Measurements from ENCODE around the gene PDLIM4.

The PDLIM4 gene

DNA sequence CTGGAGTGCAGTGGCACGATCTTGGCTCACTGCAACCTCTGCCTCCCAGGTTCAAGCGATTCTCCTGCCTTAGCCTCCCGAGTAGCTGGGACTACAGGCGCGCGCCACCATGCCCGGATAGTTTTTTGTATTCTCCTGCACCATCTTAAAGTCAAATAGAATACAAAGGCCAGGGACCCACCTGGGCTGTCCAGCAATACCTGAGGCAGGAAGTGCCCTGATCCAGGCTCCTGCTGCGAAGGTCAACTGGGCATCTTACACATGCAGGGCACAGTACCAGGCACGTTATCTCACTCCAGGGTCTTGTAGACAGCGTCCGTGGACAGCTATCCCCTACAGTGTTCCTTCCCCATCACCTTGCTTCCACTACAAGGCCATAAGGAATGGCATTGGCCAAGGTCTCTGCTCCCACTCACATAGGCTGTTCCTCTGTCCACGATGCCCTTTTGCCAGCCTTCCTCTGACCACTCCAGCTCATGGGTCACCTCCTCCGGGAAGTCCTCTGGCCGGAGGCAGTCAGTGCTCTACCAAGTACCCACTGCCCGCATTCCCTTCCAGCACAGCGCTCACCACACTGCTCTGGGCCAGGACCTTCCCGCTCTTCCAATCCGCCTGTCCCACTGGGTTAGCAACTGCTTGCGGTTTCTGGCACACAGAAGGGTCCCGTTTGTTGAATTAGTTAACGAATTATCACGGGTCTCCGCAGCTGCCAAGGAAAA lies 30.8 kb upstream of the PDLIM4 start:
- peak overlapping the region; percentile 53 for H3K4me3 ChIP-seq (ENCODE audit: low read depth, low read length)

DNA sequence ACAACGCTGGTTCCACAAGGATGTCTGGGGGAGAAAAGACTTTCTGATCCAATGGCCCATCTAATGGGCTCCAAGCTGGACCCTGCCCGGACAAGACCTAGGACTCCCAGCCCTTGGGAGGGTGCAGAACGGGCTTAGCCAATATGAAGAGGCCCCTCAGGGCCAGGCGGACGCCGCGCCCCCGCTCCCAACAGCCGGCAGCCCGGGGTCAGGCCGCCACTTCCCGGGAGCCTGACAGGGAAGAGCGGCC lies 30.3 kb upstream of the PDLIM4 start:
- peak overlapping the region; percentile 53 for H3K4me3 ChIP-seq (ENCODE audit: low read depth, low read length)

DNA sequence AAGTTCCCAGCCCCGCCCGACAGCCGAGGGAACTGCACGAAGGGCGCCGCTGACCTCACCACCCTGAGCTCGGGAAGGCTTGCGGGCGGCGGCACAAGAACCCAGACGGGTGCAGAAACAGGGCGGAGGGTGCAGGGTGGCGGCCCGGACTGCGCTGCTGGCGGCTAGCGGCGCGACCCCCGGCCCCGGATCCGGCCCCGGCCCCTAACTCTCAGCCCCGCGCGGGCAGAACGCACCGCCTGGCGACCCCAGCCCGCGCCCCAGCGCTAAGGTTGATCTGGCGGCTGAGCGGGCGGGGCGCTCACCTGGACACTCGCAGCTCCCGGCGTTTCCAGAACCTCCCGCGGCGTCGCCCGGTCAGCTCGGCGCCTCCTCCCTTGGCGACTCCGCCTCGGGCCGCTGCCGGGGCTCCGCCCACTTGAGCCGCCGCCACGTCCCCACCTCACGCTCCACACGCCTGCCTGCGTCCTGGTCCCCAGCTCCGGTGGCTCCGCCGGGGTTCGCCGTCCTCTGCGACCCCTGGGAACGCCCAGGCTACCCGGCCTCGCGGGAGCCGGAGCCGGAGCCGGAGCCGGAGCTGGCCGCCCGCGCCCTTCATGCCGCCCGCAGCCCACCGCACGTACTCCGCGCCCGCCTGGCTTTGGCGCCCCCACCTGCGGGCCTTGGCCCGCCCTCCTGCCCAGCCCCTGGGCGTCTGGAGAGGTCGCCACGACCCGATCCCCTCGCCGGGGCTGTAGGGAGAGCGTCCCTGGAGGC lies 29.8 kb upstream of the PDLIM4 start, which contains the start of gene P4HA2:
Gene P4HA2 (minus strand): TSS at position 369 of the 756 bp plus-strand sequence. CDS start 9,227 bp downstream, outside the sequence.
- peak within 1 kb of the TSS; percentile 53 for H3K4me3 ChIP-seq (ENCODE audit: low read depth, low read length)

DNA sequence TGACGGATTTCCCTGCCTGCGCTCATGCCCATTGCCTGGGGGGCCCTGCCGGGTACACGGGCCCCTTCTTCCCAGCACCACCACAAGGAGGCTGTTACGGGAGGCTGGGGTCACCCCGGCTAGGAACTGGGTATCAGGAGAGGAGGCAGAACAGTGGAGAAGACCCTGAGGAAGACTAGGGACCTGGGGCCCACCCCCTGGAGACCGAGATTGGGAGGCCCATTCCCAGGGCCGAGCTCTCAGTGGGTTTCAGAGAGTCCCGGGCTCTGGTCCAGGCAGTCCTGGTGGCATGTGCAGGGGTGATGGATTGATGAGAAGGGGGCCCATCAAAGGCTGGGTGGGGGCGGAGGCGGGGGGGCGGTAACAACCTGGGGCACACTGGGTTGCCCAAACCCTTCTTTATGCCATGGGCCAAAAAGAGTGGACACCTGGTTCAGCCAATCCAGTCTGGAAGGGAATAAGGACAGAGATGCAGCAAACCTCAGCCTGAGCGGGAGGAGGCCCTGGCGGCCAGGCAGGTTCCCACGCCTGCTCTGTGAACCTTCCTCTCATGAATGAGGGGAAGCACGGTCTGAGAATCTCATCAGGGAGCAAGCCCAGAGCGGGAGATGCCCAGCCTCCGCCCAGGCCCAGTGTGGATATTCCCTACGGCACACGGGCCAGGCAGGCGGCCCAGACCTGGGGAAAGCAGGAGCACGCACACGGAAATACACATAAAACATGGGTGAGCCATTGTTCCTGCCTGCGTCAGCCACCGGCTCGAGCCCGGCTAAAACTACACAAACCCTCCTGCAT lies 29.1 kb upstream of the PDLIM4 start:
- peak overlapping the region; percentile 53 for H3K4me3 ChIP-seq (ENCODE audit: low read depth, low read length)

DNA sequence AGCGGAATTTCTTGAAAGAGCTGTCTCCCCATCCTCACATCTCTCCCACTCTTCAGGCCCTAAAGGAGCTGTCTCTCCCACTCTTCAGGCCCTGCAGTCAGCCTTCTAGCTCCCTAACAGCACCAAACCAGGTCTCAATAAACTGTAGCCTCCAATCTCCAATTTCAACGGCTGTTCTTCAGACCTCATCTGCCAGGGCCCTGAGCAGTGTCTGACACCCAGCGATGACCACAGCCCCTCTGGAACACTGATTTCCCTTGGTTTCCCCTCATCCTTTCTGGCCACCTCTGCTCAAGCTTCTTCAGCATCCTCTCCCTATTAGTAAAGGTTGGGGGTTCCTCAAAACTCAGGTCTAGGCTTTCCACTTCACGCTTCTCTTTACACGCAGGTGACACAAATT lies 28.3 kb upstream of the PDLIM4 start:
- no peak overlapping the region for H3K4me3 ChIP-seq (ENCODE audit: low read depth, low read length)

DNA sequence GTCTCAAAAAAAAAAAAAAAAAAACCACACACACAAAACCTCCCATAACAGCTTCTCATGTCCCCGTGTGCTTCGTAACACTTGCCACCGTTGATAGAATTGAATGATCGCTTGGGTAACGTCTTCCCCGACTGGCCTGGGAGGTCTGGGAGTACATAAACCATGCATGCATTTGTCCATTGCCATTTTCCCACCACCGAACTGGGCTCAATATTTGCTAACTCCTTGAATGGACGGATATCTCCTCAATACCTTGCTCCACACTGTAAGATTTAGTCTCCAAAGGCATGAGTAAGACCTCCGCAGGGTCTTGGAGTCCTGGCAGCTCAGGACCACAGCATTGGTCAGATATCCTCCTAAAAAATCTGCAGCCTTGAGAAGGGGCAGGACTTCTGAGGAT lies 26.6 kb upstream of the PDLIM4 start:
- no peak overlapping the region for H3K4me3 ChIP-seq (ENCODE audit: low read depth, low read length)

DNA sequence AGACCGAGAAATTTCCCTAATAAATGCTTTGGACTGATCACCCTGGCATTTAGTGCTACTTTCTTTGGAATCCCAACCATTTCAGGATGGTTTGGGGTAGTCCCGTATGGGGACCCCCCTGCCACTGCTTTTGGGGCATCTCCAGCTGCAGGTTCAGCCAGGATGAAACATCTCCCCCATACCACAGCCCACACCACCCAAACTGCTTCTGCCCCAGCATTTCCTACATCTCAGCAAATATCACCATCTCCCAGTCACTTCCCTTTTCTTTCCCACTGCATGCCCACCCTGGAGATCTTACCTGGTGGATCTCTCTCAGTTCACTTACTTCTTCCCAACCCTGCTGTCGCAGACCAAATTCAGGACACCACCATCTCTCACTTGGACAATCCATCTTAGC lies 25.0 kb upstream of the PDLIM4 start:
- no peak overlapping the region for H3K4me3 ChIP-seq (ENCODE audit: low read depth, low read length)

DNA sequence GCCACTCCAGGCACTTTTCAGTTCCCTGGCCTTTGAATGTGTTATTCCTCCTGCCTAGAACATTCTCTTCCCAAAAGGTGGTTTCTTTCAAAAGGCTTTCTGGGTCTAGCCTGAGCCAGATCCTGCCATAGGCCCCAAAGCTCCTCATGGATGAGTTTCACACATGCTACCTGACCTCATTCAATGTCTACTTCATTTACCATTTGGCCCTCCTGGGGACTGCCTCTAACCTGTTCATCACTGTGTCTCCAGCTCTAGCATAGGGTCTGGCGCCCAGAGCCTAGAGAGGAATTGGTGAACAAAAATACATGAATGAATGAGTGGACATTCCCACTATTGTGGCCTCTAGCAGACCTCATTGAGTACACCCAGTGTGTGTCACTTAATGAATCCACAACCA lies 24.4 kb upstream of the PDLIM4 start:
- H3K4me3 ChIP-seq (ENCODE audit: low read depth, low read length) = no peak overlapping the region

DNA sequence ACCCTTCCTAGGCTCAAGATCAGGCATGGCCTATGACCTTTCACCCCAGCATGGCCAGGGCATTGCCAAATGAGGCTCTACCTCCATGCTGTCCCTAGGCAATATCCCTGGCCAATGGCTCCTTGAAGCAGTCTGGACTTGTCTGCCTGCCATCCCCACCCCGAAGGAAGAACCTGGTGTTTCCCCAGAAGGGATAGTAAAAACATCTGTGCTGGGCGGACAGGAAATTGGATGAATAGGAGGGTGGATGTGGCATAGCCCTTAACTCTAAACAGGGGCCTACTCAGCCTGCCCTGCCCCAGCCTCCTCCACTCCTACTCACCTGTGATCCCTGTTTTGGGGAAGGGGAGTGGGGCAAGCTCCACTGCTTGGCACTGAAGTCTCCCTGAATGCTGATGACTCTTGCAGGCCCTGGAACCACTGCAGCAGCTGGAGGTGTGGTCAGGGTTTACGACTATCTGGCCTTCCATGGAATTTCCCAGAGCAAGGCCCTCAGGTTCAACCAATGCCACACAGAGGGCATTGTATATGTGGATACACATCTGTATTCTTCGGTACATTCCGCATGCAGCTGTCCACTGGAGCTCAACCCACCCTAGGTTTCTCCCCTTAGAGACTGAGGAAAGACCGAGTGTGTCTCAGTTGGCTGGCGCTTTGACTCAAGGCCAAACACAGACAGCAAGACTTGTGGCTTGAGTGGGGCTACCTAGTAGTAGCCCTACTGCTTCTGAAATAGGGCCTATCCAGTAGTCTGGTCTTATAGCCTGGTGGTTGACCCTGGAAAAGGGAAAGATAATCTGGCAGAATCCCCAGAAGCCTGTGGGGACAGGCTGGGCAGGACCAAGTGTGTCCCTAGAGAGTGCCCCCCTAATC lies 23.4 kb upstream of the PDLIM4 start:
- no peak overlapping the region for H3K4me3 ChIP-seq (ENCODE audit: low read depth, low read length)

DNA sequence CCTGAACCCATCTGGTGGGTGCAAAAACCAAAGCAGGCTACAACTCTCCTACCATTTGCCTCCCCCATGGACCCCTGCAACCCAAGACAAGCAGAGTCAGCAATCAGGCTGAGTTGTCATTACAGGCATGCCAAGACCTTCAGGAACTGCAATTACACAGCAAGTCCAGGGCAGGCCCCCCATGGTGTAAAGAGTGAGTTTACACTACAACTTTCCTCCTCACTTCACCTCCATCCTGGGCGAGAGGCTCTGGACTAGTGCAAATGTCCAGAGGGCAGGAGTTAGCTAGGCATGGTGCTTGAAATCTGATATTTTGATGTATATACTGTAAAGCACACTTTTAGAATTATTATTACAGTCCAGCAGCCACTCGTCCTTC lies 22.8 kb upstream of the PDLIM4 start:
- no peak overlapping the region for H3K4me3 ChIP-seq (ENCODE audit: low read depth, low read length)

DNA sequence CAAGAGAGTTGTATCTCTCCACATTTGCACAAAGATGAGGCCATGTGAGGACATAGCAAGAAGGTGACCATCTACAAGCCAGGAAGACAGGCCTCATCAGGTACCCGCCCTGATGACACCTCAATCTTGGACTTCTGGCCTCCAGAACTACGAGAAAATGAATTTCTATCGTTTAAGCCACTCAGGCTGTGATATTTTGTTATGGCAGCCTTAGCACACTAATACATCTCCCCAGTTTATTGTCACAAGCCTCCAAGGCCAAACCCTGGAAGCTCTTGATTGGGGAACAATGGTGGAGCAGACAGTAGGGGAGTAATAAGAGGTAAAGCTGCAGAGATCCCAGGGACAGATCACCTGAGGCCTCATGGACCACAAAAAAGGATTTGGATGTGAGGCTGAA lies 22.2 kb upstream of the PDLIM4 start:
- no peak overlapping the region for H3K4me3 ChIP-seq (ENCODE audit: low read depth, low read length)

DNA sequence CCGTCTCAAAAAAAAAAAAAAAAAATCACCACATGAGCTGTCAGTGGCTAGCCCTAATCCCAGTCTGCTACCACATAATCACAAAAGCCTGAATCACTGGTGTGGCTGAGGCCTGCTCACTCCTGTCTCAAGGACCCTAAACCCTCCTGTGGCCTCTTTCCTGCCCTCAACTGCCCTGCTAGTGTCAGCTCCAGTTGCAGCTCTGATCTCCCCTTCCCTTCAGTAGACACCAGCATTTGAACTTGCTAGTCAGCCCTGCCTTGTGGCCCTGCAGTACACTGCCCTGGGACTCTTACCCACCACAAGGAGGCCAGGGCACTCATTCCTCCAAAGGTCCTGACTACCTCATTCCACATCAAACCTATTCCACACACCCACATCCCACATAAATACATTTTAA lies 20.4 kb upstream of the PDLIM4 start:
- no peak overlapping the region for H3K4me3 ChIP-seq (ENCODE audit: low read depth, low read length)

DNA sequence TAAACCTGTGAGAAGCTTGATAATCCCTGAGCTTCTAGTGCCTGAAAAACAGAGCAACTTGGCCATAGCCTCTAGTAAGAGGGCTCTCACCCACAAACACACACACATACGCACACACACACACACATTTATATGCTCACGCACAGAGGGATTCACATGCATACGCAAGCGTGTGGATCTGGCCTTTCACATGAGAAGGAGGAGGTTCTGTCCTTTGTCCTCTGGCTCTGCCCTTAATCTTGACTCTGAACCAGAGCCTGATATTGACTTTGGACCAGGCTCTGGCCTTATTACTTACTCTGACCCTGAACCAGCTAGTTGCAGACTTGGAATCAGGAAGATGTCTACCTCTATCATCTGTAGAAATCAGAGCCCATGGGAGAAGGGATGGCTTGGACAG lies 19.8 kb upstream of the PDLIM4 start:
- H3K4me3 ChIP-seq (ENCODE audit: low read depth, low read length) = no peak overlapping the region

DNA sequence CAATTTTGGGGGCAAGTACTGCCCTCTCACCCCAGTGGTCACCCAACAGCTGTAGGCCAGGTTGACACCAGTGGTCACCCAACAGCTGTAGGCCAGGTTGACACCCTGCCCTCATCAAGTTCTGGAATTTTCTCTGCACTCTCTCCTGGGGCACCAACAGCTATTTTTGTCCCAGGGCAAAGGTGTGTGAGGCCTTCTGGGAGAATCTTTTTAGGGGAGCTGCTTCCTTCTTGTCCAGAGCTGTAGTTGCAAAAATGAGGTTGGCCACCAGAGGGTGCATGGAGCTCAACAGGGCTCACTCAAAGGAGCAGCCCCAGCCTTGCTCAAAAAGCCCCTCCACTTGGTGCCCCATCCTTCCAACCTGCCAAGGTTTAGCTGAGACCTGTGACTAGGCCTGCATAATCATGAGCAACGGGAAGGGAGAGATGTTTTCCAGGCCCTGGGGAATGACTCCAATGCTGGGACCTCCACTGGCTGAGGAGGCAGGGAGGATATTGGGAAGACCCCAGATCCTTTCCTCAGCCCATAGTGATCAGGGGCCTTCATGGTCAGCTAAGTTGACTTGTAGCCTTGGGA lies 19.2 kb upstream of the PDLIM4 start:
- H3K4me3 ChIP-seq (ENCODE audit: low read depth, low read length) = no peak overlapping the region

DNA sequence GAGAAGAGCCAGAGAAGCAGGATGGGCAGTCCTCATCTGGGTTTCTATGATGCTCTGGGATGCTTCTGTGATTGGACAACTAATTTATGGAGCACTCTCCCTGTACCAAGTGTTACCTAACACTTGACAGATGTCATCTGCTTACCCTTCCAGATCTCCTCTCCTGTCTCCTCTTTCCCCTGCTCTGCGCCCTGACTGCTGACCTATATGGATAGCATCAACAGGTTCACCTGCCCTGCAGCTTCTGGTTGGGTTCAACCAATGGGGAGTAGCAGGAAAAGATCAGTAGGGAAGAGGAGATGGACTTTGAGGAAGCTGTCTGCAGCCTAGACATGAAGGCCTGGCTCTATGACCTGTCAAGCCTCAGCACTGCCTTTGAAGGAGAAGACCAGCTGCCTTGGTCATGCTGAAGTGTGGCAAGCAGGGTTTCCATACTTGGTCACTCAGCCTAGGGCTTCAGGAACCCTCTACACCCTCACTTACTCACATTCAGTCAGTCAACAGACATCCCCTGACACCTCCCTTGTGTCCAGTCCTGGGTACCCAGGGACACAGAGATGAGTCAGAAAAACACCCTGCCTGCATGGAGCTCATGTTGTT lies 18.5 kb upstream of the PDLIM4 start:
- H3K4me3 ChIP-seq (ENCODE audit: low read depth, low read length) = no peak overlapping the region

DNA sequence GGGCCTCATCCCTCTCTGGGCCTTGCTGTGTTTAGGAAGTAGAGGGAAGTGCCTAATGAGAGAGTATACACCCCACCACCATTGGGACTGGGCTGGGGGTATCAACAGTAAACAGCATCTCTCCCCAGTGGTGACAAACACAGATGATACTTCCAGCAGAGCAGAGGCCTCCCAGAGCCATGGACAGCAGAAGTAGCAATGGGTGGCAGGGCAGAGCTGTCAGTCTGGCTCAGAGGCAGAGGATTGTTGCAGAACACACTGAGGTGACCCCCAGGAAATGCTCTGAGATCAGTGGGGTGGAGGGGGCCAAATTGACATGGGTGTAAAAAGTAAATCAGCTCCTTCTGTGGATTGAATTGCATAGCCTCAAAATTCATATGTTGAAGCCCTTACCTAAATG lies 17.7 kb upstream of the PDLIM4 start:
- H3K4me3 ChIP-seq (ENCODE audit: low read depth, low read length) = no peak overlapping the region

DNA sequence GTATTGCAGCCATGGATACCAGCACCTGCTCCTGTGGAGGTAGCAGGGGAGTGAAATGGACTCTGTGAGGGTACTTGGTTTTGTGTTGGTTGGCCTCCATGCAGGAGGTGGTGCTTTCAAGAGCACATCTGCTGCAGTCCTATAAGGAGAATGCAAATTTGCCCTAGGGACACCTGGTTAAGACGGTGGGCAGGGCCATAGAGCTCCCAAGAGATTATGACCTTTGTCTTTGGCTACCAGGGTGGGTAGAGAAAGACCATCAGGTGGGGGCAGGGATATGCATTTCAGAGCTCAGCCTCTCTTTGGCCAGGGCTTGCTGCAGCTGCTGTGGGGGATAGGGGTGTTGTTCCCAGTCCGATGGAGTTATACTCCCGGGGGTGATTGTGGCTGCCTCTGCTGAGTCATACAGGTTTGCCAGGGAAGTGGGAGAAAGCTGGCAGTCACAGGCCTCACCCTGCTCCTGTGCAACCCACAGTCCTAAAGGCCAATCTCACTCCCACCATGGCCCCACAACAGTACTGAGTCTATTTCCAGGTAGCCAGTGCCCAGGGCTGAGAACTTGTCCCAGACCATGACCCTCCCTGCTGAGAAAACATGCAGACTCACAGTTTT lies 14.0 kb upstream of the PDLIM4 start:
- H3K4me3 ChIP-seq (ENCODE audit: low read depth, low read length) = no peak overlapping the region

DNA sequence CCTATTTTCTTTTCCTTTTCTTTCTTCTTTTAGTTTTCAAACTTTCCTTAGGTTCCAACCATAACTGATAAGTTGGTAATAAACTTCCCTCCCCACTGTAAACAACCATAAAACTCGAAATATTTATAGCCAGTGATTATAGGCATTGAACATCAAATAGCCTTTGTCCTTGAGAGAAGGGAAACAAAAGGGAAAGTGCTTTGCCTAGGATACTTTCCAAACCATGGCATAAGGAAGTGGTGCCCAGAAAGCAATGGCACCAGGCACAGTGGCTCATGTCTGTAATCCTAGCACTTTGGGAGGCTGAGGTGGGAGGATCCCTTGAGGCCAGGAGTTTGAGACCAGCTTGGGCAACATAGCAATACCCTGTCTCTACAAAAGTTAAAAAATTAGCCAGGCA lies 11.9 kb upstream of the PDLIM4 start:
- H3K4me3 ChIP-seq (ENCODE audit: low read depth, low read length) = no peak overlapping the region

DNA sequence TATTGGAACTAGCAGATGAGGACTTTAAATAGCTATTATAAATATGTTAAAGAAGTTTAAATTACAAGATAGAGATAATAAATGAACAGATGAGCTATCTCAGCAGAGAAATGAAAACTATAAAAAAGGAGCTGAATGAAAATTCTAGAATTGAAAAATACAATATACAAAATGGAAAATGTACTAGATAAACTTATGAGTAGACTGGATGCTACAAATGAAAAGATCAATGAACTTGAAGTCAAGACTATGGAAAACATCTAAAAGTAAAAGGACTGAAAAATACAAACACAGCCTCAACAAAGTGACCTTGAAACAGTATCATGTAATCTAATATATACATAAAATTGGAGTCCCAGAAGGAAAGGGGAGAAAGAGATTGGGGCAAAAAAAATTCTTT lies 10.7 kb upstream of the PDLIM4 start:
- H3K4me3 ChIP-seq (ENCODE audit: low read depth, low read length) = no peak overlapping the region

DNA sequence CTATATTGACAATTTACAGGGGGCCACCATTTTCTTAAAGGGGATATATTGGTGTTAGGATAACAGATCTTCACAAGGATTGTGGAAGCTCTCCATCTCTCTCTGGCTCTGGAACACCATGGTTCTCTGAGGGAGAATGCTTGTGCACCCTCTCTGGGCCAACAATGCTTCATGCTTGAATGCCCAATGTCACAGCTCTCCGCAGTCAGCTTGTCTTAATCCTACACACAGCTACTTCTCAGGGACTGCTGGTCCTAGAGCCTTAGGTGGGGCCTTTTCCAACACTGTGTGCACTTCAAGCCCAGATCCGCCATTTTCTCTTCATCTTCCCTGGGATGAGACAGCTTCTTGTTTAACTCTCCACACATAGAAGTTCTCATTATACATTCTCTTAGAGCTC lies 6.9 kb upstream of the PDLIM4 start:
- no peak overlapping the region for H3K4me3 ChIP-seq (ENCODE audit: low read depth, low read length)

Measured in iPS-11a (cell line).